ENCODE measurements around the gene CBX3. TPM values are rescaled to one million over a fixed set of nuclear protein-coding genes. Genes with fewer than 3 reads are reported as not detected.
"Not testable (repeated sequence)": the region's sequence is repeated elsewhere in the genome, so short reads cannot be mapped to it uniquely, and the experiment has no call there.

The CBX3 gene
- total RNA-seq, 6 experiments from 2014 or later = 115 to 150 (median 140) TPM

DNA sequence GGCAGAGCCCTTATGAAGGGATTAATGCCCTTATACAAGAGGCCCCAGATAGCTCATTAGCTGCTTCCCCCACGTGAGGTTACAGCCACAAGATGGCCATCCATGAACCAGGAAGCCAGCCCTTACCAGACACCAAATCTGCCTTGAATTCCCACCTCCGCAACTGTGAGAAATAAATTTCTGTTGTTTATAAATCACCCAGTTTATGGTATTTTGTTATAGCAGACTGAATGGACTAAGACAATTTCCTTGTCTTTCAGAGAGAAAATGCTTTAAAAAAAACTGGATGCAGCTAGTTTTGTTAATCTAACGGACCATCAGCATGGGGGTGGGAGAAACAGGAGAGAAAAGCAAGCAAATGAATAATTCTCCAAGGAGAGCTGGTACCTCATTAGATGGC lies 36.5 kb downstream of the CBX3 start:
- TF ChIP-seq, protein P1, sequence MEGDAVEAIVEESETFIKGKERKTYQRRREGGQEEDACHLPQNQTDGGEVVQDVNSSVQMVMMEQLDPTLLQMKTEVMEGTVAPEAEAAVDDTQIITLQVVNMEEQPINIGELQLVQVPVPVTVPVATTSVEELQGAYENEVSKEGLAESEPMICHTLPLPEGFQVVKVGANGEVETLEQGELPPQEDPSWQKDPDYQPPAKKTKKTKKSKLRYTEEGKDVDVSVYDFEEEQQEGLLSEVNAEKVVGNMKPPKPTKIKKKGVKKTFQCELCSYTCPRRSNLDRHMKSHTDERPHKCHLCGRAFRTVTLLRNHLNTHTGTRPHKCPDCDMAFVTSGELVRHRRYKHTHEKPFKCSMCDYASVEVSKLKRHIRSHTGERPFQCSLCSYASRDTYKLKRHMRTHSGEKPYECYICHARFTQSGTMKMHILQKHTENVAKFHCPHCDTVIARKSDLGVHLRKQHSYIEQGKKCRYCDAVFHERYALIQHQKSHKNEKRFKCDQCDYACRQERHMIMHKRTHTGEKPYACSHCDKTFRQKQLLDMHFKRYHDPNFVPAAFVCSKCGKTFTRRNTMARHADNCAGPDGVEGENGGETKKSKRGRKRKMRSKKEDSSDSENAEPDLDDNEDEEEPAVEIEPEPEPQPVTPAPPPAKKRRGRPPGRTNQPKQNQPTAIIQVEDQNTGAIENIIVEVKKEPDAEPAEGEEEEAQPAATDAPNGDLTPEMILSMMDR (IDR thresholded peaks at IDR 0.05) = no peak
- H3K27ac Mint-ChIP-seq = no peak overlapping the region
- no peaks in the 10 kb centered on the region for H3K36me3 Mint-ChIP-seq (ENCODE audit: low read depth)
- H3K9me3 Mint-ChIP-seq = no peaks in the 10 kb centered on the region
- H3K4me3 Mint-ChIP-seq = no peak overlapping the region
- no peak for DNase-seq
- peaks cover 5% of the 10 kb centered on the region for H3K27me3 Mint-ChIP-seq (ENCODE audit: insufficient read depth)
- H3K4me1 Mint-ChIP-seq (ENCODE audit: low read depth) = no peaks in the 10 kb centered on the region

DNA sequence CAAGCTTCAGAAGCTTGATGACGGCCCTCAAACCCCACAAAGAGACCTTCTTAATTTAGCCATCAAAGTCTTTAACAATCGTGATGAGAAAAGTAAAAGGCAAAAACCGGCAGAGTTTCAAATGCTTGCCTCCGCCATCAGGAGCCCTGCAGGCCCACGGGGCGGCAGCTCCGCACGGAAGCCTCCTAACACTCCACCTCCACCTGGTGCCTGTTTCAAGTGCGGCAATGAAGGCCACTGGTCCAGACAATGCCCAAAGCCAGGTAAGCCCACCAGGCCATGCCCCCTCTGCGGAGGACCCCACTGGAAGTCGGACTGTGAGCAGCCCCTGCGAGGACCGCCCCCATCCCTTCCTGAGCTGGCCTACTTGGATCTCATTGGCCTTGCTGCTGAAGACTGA lies 43.6 kb downstream of the CBX3 start:
- no peaks in the 10 kb centered on the region for H3K36me3 Mint-ChIP-seq (ENCODE audit: low read depth)
- H3K27ac Mint-ChIP-seq = no peak overlapping the region
- no peak overlapping the region for H3K4me3 Mint-ChIP-seq
- H3K4me1 Mint-ChIP-seq (ENCODE audit: low read depth) = no peaks in the 10 kb centered on the region
- TF ChIP-seq, protein P1 (IDR thresholded peaks at IDR 0.05) = no peak
- DNase-seq = no peak
- no peaks in the 10 kb centered on the region; the same call in 1 of the 2 replicates for H3K27me3 Mint-ChIP-seq (ENCODE audit: insufficient read depth)
- H3K9me3 Mint-ChIP-seq = no peaks in the 10 kb centered on the region

DNA sequence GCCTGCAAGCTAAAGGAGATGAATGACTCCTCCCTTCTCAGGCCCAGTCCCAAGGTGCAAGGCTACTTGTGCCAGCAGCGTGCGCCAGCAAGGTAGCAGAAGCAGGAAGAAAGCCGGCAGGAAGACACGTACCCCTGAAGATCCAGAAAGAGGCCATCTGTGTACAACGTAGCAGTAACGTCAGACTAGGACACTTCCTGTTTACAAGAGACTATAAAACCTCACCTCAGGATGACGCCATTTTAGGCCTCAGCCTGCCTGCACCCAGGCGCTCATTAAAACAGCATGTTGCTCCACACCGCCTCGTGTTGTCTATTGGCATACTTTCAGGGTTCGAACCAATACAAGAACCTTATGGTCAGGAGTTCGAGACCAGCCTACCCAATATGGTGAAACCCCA lies 48.7 kb downstream of the CBX3 start:
- H3K27ac Mint-ChIP-seq = no peak overlapping the region
- no peaks in the 10 kb centered on the region for H3K4me1 Mint-ChIP-seq (ENCODE audit: low read depth)
- no peak for DNase-seq
- no peaks in the 10 kb centered on the region for H3K36me3 Mint-ChIP-seq (ENCODE audit: low read depth)
- TF ChIP-seq, protein P1 (IDR thresholded peaks at IDR 0.05) = no peak
- H3K9me3 Mint-ChIP-seq = no peaks in the 10 kb centered on the region
- no peak overlapping the region for H3K4me3 Mint-ChIP-seq
- H3K27me3 Mint-ChIP-seq (ENCODE audit: insufficient read depth) = 0 out of 2 replicates have a peak, but pooled peaks cover 3% of the 10 kb centered on the region

- not testable (repeated sequence) for H3K27ac Mint-ChIP-seq; H3K9me3 Mint-ChIP-seq; H3K27me3 Mint-ChIP-seq (ENCODE audit: insufficient read depth)
Observed at GRCh38 chr7:26261866-26262265, 60.3 kb downstream of the CBX3 start.

More at GRCh38 chr7:26261866-26262265, 60.3 kb downstream of the CBX3 start:
- H3K4me3 Mint-ChIP-seq; DNase-seq; H3K36me3 Mint-ChIP-seq (ENCODE audit: low read depth); H3K4me1 Mint-ChIP-seq (ENCODE audit: low read depth): not testable (repeated sequence)

Other genes starting within 250 kb of the CBX3 start
- 1 to 10 TPM; 2.3 to 6.5 (median 2.7) TPM for gene NFE2L3, start 49.5 kb upstream of the CBX3 start, total RNA-seq (2021; fragmentation: NEBNext Ultra II Directional; extraction: Animal tissue kit (Norgen Biotek cat#: 25700))
- 100 to 1,000 TPM; 403 to 643 (median 565) TPM for gene HNRNPA2B1, start 999 bp upstream of the CBX3 start, total RNA-seq (2021; fragmentation: NEBNext Ultra II Directional; extraction: Animal tissue kit (Norgen Biotek cat#: 25700))
- not detected for gene SNX10, start 90.1 kb downstream of the CBX3 start, total RNA-seq (2021; fragmentation: NEBNext Ultra II Directional; extraction: Animal tissue kit (Norgen Biotek cat#: 25700))